ENCODE results near the gene NFILZ.

NFILZ gene

DNA sequence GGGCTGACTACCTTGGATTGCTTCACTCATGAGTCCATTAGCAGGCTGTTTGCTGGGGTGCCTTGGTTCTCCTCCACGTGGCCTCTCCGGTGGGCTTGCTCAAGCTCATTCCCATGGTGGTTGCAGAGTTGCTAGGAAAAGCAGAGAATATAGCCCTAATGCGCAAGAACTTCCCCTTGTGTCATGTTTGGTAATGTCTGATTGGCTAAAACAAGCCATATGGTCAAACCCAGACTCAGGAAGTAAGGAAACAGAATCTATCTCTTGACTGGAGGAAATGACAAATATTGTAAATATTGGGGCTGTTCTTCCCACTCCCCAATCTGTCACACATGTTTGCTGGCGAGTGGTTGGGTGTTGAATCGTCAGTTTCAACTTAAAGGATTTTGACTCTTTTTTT is 12.1 kb downstream of the NFILZ start:
- no peak for DNase-seq

DNA sequence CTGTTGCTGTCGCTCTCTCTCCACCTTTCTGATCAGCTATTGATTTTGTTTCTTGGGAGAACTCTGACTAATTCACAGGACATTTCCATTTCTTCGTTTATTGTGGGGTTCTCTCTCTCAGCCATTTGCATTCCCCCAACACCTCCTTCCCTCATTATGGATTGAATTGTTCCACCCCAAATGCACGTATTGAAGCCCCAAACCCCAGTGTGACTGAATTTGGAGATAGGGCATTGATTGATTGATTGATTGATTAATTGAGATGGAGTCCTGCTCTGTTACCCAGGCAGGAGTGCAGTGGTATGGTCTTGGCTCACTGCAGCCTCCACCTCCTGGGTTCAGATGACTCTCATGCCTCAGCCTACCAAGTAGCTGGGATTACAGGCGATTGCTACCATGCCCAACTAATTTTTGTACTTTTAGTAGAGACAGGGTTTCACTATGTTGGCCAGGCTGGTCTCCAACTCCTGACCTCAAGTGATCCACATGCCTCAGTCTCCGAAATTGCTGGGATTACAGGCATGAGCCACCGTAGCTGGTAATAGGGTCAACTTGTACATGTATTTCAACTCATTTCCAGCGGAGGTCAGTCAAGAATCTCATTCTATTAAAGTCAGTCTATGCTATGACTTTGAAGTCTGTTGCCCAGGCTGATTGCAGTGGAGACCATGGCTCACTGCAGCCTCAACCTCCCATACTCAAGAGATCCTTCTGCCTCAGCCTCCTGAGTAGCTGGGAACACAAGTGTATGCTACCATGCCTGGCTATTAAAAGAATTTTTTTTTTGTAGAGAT is 13.6 kb downstream of the NFILZ start:
- DNase-seq, result no peak

DNA sequence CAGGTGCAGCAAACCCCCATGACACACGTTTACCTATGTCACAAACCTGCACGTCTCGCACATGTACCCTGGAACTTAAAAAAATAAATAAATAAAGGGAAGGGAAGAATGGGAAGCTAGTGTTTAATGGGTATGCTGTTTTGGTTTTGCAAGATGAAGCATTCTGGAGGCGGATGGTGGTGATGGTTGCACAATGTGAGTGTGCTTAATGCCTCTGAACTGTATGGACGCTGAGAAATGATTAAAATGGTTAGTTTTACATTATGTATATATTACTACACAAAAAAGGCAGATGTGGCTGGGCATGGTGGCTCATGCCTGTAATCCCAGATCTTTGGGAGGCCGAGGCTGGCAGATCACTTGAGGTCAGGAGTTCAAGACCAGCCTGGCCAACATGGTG is 17.8 kb downstream of the NFILZ start:
- DNase-seq, result no peak

DNA sequence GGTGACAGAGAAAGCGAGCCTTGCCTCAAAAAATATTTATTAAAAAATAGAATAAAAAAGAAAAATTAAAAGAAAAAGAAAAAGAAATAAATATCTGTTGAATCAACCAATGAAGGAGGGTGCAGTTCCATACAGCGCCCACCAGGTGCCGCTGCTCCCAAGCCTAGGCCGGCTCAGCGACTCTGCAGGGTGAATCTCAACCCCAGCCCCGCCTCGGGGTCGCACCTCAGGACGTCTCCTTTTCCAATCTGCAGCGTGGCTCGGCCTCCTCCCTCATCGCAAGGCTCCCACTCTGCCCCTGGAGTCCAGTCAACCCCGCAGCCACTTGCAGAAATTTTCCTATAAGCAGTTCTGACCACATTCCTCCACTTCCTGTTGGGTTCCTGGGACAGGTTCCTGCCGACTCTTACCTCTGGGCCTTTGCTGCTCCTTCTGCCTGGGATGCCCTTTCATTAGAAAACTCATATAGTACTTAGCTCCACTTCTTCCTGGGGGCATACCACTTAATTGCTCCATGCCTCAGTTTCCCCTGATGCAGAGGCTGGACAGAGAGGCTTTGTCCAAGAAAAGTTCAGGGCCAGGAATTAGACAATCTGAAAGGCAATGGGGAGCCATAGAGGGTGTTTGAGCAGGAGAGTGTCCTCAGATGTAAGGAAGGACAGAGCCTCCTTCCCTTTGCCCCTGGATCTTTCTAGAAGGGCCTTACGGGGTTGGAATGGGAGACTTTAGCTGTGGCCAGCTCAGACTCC is 24.3 kb downstream of the NFILZ start:
- DNase-seq, result peak; percentile 41 to 58 (median 57)

DNA sequence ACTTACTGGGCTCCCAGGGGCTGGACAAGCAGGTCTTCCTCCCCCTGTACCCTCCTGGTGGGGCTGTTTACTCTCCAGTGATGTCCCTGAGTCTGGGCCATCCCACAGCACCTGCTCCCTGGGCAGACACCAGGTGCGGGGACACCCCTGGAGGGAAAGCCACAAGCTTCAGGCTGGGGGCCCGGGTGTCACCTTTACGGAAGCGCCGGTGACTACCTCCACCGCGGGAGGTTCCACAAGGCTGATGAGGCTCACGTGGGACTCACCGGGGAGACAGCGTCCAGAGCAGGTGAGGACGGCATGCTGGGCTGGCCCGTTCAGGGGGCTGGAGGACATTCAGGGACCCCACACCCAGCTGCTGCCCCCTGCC is 24.9 kb downstream of the NFILZ start:
- DNase-seq, result peak in 3 of 5 donors; percentile 18 to 35 (median 25)

DNA sequence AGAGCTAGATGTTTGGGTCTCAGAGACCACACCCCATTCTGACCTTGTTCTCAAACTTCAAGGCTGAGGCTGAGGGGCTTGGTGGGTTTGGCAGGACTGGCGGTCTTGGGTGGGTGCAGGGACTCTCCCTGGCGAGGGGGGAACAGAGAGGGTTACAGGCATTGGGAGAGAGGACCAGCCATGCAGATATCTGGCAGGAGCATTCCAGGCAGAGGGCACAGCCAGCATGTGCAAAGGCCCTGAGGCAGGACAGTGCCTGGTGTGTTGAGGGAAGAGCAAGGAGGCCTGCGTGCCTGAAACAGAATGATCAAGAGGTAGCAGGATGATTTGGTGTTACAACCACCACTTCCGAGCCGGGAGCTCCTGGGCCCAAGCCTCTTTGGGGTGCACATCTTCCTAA is 27.4 kb downstream of the NFILZ start:
- DNase-seq, result no peak

DNA sequence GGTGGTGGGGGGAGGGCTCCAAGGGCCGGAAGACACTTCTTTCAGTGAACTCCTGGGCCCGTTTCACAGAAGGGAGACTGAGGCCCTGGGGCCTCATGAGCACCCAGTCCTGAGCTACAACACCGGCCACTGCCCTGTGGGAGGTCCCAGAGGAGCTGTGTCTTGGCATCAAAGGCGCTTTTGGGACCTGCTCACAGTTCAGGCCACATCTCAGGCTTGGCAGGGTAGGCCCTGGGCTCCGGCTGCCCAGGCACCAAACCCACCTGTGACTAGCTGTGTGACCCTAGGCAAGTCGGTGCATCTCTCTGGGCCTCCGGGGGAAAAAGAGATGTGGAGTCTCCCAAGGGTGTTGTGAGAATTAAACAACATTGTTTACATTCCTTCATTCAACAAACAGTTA is 29.5 kb downstream of the NFILZ start:
- no peak for DNase-seq

DNA sequence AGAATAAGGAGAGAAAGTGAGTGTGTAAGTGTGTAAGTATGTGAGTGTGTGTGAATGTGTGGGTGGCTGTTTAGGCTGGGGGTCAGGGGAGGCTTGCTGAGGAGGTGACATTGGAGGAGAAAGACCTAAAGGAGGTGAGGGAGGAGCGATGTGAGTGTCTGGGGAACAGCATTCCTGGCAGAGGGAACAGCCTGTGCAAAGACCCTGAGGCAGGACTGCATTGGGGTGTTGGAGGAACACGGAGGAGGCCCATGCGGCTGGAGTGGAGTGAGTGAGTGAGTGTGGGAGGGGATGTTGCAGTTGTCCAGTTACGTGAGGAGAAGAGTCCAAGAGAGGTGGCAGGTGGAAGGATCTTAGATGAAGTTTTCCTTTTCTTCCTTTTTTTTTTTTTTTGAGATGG is 31.8 kb downstream of the NFILZ start:
- DNase-seq, result no peak

DNA sequence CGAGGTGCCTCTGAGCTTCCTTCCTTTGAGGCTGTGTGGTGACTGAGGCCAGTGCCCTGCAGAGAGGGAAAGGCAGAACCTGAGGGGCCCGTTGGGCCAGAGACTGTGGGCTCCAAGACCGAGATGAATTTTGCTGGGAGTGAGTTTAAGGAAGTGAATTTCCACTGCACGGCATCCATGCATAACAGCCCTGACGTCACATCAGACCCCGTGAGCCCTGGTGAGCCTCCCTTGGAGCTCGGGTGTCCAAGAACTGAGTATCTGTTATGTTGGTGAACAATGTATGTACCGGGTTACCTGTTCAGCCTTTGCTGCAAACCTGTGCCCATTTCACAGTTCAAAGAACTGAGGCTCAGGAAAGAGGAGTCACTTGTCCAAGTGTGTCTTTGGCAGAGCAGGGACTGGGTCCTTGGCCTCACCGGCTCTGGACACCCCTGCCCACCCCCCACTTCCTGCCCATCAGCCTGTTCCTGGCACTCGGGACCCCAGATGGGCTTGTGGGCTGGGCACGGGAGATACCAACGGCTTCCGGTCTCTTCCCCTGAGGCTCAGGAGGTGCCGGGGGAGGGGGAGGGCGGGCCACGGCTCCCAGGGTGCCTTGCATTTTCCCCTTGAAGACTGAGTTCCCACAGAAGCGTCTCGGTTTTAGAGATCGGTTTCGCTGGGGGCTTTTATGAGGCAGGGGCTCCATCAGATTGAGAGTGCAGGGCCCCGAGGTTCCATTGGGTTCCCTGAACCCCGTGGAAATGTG is 33.7 kb downstream of the NFILZ start:
- peak in 3 of 5 donors; percentile 13 to 66 (median 15) for DNase-seq

DNA sequence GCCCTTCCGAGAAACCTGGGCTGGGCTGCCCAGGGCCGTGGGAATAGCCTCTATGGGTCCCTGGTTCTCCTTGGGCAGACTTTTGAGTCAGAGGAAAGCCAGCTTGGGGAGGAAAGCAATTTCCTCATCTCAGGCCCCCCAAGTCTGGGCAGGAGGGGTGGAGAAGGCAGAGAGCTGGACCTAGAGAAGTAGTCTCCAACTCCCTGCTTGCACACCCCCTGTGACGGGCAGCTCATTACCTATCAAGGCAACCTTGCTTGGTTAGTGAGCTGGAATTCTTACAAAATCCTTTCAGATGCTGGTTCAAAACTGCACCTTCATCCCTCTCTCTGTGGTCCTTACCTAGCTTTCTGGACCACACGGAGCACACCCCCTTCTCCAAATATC is 34.2 kb downstream of the NFILZ start:
- no peak for DNase-seq

DNA sequence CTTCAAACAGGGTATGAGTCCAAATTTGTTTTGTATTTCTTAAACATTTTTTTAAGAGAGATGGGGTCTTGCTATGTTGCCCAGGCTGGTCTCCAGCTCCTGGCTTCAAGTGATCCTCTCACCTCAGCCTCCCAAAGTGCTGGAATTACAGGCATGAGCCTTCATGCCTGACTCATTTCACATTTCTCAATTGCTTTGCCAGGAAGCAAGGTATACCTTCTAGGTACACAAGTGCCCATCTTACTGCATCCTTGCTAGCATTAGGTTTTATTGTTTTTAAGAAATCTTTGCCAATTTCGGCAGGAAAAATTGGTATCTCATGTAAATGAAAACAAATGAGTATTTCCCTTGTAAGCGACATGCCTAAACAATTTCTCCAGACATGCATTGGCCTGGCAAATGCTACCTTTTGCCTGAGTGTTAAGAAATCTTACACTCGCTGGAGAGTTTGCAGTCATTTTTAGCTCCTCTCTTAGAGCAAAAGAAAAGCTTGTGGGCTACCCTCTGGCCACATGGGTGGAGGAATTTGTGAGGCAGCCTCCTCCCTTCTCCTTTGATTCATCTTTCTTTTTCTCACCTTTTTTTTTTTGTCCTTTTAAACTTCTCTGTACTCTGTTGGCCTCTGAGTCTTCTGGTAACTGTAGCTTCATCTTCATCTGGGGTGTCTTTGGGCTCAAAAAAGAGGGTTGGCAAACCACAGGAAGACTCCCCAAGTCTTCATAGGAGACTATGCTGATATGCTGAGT is 35.2 kb downstream of the NFILZ start:
- peak in 1 of 5 donors; percentile 23 for DNase-seq

DNA sequence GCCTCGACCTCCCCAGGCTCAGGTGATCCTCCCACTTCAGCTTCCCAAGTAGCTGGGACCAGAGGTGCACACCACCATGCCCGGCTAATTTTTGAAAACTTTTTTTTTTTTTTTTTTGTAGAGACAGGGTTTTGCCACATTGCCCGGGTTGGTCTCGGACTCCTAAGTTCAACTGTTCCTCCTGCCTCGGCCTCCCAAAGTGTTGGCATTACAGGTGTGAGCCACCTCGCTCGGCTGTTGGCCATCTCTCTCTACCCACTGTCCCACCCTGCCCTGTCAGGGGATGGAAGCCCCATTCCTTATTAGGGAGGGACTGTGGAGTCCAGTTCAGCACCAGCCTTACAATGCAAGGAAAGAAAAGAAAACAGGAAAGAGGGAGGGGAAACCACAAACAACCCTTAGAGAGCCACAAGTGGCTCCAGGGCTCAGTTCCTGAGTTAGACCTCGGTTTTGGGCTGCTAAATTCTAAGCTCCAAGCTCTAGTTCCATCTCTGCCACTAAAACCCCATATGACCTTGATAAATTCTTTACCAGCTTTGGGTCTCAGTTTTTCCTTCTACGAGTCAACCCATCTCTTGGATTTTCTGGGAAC is 36.5 kb downstream of the NFILZ start:
- DNase-seq, result no peak

DNA sequence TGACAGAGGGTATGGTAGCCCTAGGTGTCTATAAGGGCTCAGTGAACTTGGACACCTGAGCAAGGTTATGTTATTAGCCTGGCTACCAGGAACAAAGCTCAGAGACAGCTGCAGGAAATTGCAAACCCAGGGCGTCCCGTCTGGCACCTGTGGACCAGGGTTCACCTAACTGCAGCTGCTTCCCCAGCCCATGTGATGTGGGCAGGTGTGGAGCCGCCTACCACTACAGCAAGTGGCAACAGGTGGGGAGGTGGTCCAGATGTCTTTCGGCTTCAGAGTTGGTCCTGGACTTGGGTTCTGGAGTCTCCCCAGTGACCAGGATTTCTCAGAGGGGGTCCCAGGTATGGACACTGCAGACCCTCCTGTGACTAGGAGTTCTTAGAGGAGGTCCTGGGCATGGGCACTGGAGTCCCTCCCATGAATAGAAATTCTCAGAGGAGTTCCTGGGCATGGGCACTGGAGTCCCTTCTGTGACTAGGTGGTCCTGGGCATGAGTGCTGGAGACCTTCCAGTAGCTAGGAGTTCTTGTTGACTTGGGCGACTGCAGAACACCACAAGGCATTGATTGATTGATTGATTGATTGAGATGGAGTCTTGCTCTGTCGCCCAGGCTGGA is 43.0 kb downstream of the NFILZ start:
- no peak for DNase-seq

DNA sequence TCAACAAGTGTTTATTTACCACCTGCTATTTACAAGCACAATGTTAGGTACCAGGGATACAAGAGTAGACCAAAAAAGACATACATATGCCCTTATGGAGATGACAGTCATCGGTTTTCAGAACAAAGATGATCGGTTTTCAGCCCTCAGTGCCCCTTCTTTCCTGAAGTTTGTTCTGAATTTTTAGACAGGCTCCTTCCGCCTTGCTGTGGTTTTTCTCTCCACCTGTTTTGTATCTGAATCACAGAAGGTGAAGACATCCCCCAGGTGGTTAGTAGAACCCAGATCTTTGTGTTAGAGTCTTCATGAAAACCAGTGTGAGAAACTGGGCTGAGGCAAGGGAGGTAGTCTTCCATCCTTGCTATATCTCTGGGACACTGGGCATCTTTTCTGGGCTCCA is 44.6 kb downstream of the NFILZ start:
- DNase-seq, result no peak

DNA sequence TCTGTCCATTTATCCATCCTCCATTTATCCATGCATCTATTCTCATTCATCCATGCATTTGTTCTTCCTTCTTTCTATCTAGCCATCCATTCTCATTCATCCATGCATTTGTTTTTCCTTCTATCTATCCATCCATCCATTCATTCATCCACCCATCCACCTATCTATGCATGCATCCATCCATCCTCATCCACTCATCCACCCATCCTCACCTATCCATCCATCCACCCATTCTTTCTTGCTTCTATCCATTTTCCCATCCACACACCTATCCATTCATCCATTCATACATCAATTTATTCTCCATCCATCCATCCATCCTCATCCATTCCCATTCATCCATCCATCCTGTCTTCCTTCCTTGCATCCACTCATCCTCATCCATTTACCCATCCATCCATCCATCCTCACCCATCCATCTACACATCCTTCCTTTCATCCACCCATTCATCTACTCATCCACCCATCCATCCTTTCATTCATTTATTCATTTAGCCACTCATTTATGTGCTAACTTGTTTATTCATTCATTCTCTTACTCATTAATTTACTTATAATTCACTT is 47.9 kb downstream of the NFILZ start:
- DNase-seq, result no peak
